SU-DHL-6 (cell line): ENCODE data around the gene FAM120B.

Experiments
- H2AFZ ChIP-seq: fragments of 200-600 bp; sonication (generic); 2 replicates; pipeline ENCODE4 v1.6.1; 2014; ENCODE audit warnings: low read depth, mild to moderate bottlenecking, moderate library complexity, mixed read lengths, antibody characterized with exemption, low read length; ENCODE audit not compliant: severe bottlenecking
- H3F3A ChIP-seq: fragments of 200-600 bp; shearing (Covaris generic); 2 replicates; pipeline ENCODE4 v1.6.0; 2016; ENCODE audit warnings: antibody characterized with exemption, mild to moderate bottlenecking; ENCODE audit not compliant: insufficient read depth
- H3K27ac ChIP-seq: fragments of 200-600 bp; sonication (generic); 2 replicates; pipeline ENCODE4 v1.5.1; 2016; ENCODE audit warnings: low read depth, mild to moderate bottlenecking, low read length, moderate library complexity, mixed read lengths
- H3K27me3 ChIP-seq: fragments of 200-600 bp; sonication (generic), shearing (Covaris generic); 2 replicates; pipeline ENCODE4 v1.6.0; 2014; ENCODE audit warnings: mild to moderate bottlenecking, low read length
- H3K36me3 ChIP-seq: fragments of 200-600 bp; sonication (generic); 2 replicates; pipeline ENCODE4 v1.6.1; 2014; ENCODE audit warnings: mild to moderate bottlenecking, low read length, mixed read lengths
- H3K4me2 ChIP-seq: fragments of 300-600, 200-600 bp; shearing (Covaris generic), sonication (generic); 2 replicates; pipeline ENCODE4 v1.6.0; 2014; ENCODE audit warnings: low read length, low read depth, mild to moderate bottlenecking; ENCODE audit not compliant: poor library complexity, severe bottlenecking
- H3K4me3 ChIP-seq: fragments of 200-600 bp; sonication (generic); 2 replicates; pipeline ENCODE4 v1.5.1; 2014; ENCODE audit warnings: antibody characterized with exemption, low read length, mild to moderate bottlenecking, mixed read lengths; ENCODE audit not compliant: insufficient read depth, poor library complexity, severe bottlenecking
- H3K79me2 ChIP-seq: fragments of 200-600 bp; sonication (generic); 2 replicates; pipeline ENCODE4 v1.6.1; 2014; ENCODE audit warnings: mild to moderate bottlenecking, low read length, moderate library complexity; ENCODE audit not compliant: insufficient read depth
- H3K9ac ChIP-seq: fragments of 200-600 bp; sonication (generic); 2 replicates; pipeline ENCODE4 v1.7.0; 2014; ENCODE audit warnings: mild to moderate bottlenecking, low read length
- H3K9me2 ChIP-seq: fragments of 200-600 bp; sonication (generic); replicated peaks from 2 replicates; pipeline ENCODE4 v1.6.1; 2014; ENCODE audit warnings: low read length; ENCODE audit not compliant: insufficient read depth
- H3K9me3 ChIP-seq: fragments of 200-600 bp; sonication (generic); 2 replicates; pipeline ENCODE4 v1.6.1; 2014; ENCODE audit warnings: low read length, mixed read lengths; ENCODE audit not compliant: insufficient read depth
- H4K20me1 ChIP-seq: fragments of 200-600 bp; sonication (generic); 2 replicates; pipeline ENCODE4 v1.6.1; 2014; ENCODE audit warnings: low read depth, mild to moderate bottlenecking, antibody characterized with exemption, low read length, moderate library complexity, mixed read lengths
- EZH2phosphoT487 ChIP-seq: fragments of 200-600 bp; sonication (generic), shearing (Covaris generic); conservative IDR thresholded peaks from 2 replicates; pipeline ENCODE4 v1.6.1; 2018; ENCODE audit warnings: mild to moderate bottlenecking, antibody characterized with exemption, low read length, moderate library complexity, mixed read lengths
- TF ChIP-seq, protein P1 (sequence below): fragments of 200-600 bp; sonication (generic); IDR thresholded peaks from one replicate; pipeline ENCODE4 v1.5.1; 2017; ENCODE audit warnings: antibody characterized with exemption, mild to moderate bottlenecking, low read length, moderate library complexity; ENCODE audit not compliant: insufficient read depth, poor library complexity, severe bottlenecking

Gene FAM120B

DNA sequence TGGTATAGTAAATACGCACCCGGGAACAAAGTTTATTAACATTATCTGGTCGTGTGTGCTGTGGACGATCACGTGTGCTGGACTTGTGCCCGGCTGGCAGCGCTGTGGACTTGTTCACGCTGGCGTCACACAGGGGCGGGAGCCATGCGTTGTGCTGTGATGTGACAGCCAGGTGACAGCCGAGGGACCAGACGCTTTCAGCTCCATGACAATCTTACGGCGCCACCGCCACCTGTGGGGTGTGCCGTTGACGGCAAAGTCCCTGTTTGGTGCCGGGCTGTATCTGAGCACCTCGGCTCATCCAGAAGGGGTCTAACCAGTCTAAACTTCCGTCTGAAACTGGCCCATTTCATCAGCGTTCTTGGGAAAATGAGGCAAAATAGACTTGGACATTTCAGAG lies 40.9 kb upstream of the FAM120B start:
- no peak overlapping the region for H3K27ac ChIP-seq
- H2AFZ ChIP-seq: no peak overlapping the region
- H3K9me2 ChIP-seq: no peaks in the 10 kb centered on the region

DNA sequence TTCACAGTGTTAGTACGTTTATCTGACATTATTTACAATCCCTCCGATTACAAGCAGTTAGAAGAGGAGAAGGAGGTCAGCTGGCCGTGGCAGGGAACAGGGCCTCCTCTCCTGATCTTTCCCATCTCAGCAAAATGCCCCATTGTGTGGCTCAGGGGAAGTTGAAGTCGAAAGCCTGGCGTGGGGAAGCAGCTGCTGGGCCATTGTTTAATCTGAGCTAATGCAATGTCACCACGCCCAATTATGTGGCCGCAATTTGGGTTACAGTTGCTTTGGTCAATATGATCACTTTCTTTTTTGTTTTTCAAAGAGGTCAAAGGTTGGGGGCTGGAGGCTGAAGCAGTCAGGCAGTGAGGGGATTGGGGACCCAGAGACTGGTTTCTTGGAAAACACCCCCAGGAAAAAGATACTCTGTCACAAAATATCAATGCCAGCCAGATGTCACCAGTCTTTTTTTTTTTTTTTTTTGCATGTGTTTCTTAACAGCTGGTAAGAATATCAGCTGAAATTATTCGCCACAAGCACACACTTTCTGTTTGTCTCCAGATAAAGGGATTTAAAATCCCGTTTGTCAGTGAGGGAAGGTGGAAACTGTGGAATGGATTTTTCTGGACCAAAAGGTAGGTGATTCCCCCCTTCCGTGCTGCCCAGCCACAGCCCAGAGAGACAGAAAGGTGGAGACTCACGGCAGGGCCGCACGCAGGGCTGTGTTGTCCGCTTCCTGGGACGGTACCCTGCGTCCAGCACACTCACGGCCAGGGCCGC lies 40.3 kb upstream of the FAM120B start:
- Histone ChIP-seq H3K4me2 (no peak overlapping the region), H2AFZ (no peak overlapping the region), H4K20me1 (no peaks in the 10 kb centered on the region), H3K9me2 (no peaks in the 10 kb centered on the region), H3K79me2 (no peaks in the 10 kb centered on the region), H3K9ac (no peak overlapping the region), H3K9me3 (no peaks in the 10 kb centered on the region), H3K36me3 (no peaks in the 10 kb centered on the region), H3K27ac (no peak overlapping the region), H3K4me3 (no peak overlapping the region), H3F3A (no peaks in the 10 kb centered on the region), H3K27me3 (no peaks in the 10 kb centered on the region)
- TF ChIP-seq, protein P1, sequence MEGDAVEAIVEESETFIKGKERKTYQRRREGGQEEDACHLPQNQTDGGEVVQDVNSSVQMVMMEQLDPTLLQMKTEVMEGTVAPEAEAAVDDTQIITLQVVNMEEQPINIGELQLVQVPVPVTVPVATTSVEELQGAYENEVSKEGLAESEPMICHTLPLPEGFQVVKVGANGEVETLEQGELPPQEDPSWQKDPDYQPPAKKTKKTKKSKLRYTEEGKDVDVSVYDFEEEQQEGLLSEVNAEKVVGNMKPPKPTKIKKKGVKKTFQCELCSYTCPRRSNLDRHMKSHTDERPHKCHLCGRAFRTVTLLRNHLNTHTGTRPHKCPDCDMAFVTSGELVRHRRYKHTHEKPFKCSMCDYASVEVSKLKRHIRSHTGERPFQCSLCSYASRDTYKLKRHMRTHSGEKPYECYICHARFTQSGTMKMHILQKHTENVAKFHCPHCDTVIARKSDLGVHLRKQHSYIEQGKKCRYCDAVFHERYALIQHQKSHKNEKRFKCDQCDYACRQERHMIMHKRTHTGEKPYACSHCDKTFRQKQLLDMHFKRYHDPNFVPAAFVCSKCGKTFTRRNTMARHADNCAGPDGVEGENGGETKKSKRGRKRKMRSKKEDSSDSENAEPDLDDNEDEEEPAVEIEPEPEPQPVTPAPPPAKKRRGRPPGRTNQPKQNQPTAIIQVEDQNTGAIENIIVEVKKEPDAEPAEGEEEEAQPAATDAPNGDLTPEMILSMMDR: no peak
- no peak for TF ChIP-seq EZH2phosphoT487

More for the DNA sequence above, 40.9 kb upstream of the FAM120B start:
- Histone ChIP-seq H4K20me1 (no peaks in the 10 kb centered on the region), H3K9ac (no peak overlapping the region), H3K4me2 (no peak overlapping the region), H3F3A (no peaks in the 10 kb centered on the region), H3K9me3 (no peaks in the 10 kb centered on the region), H3K79me2 (no peaks in the 10 kb centered on the region), H3K36me3 (no peaks in the 10 kb centered on the region), H3K4me3 (no peak overlapping the region), H3K27me3 (no peaks in the 10 kb centered on the region)
- no peak for TF ChIP-seq EZH2phosphoT487
- TF ChIP-seq, protein P1: no peak

GRCh38 chr6:170267688-170268087 lies 38.9 kb upstream of the FAM120B start:
- no peak for TF ChIP-seq EZH2phosphoT487
- TF ChIP-seq, protein P1: no peak
- no peak overlapping the region for H3K4me2 ChIP-seq
- H3K9me2 ChIP-seq: no peaks in the 10 kb centered on the region
- no peaks in the 10 kb centered on the region for H3K9me3 ChIP-seq
- H3K27ac ChIP-seq: no peak overlapping the region
- no peaks in the 10 kb centered on the region for H3K79me2 ChIP-seq
- no peak overlapping the region for H3K9ac ChIP-seq
- no peaks in the 10 kb centered on the region for H3F3A ChIP-seq
- H2AFZ ChIP-seq: no peak overlapping the region
- H3K27me3 ChIP-seq: no peaks in the 10 kb centered on the region
- H4K20me1 ChIP-seq: no peaks in the 10 kb centered on the region
- no peaks in the 10 kb centered on the region for H3K36me3 ChIP-seq
- H3K4me3 ChIP-seq: no peak overlapping the region
